ENCODE data around the gene VEPH1. TPM values are rescaled to one million over a fixed set of nuclear protein-coding genes. Genes with fewer than 3 reads are reported as not detected.

The VEPH1 gene
- total RNA-seq, 1 experiment from 2014 or later: 42.3 TPM

DNA sequence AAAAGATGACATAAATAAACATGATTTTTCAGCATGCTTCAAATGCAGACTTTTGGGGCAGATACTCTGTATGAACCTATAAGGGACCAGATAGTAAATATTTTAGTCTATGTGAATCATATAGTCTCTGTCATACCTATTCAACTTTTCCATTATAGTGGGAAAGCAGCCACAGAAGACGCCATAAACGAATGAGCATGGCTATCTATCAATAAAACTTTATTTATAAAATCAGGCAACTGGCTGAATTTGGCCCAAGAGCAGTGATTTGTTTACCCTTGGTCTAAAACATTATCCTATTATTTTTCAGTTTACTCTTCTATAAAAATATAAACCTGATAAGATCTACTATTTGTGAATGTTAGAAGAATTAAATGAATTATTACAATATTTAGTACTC, 25.9 kb upstream of the VEPH1 start:
- DNase-seq (ENCODE audit: low read depth, low spot score): no peak
- in situ Hi-C loops (cut with HindIII; ENCODE audit: low pct_unique_long_range_greater_than_20kb, low sequenced_read_pairs): no loop called here

DNA sequence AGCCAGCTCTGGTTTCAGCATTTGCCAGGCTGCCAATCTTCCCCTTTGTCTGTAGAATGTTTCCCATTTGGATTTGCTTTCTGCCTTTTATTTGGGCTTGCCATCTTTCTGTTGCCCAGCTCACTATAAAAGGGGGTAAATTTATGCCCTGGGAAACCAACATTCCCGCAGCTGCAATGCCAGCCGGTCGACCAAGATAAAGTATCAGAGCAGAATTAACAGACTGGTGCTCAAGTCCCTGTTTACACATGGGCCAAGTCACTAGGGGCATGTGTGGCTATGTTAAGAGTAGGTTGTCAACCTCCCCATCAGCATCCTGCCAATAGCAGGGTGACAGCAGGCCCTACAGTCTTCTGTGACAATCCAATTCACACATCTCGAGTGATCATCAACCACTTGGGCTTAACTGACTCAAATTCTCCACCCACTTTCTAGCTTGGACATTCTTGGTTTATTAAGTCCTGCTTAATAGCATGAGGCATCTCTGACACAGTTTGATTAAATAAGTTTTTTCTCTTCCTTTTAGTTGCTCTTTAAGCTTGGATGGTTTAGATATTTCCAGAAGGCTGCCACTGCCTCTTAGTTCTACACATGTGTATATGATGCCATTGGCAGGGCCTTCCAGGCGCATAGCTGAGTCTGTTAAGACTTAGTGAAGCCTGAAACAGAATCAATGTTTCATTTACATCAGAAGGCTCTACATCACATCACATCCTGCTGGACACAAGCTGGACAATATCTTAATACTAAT, 24.1 kb upstream of the VEPH1 start:
- in situ Hi-C loops (cut with HindIII; ENCODE audit: low pct_unique_long_range_greater_than_20kb, low sequenced_read_pairs): no loop called here
- no peak for DNase-seq (ENCODE audit: low read depth, low spot score)

DNA sequence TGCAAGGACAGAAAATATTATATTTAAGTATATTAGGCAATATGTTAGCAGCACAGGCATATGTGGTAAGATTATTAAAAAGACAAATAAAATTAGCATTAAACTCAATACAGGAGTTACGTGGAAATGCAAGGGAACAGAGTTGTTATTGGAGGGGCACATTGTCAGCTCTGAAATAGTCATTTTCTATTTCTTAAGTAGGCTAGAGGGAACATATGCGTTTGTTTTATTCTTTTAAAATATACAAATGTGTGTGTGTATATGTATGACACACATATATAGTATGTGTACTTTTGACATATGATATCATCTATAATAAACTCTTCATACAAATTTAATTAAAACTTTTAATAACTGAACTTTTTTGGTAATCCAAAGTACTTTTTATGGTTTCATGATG, 22.8 kb upstream of the VEPH1 start:
- no peak for DNase-seq (ENCODE audit: low read depth, low spot score)
- in situ Hi-C loops (cut with HindIII; ENCODE audit: low pct_unique_long_range_greater_than_20kb, low sequenced_read_pairs): no loop called here

DNA sequence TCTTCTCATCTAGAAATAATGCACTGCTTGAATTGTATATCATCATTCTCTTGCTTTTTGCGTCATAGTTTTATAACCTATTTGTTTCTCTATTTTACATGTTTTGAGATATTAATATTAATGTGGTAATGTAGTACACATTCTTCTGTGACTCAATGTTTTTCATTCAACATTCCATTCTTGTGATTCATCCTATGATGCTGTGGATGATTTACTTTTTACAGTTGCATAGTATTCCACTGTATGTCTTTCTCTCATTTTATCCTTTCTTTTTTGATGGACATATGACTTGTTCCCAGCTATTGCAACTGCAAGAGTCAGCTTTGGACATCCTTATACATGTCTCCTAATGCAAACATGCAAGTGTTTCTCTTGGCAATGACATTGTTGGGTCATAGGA, 20.6 kb upstream of the VEPH1 start:
- DNase-seq (ENCODE audit: low read depth, low spot score): no peak
- in situ Hi-C loops (cut with HindIII; ENCODE audit: low pct_unique_long_range_greater_than_20kb, low sequenced_read_pairs): no loop called here

GRCh38 chr3:157522648-157523047, 19.4 kb upstream of the VEPH1 start:
- in situ Hi-C loops (cut with HindIII; ENCODE audit: low pct_unique_long_range_greater_than_20kb, low sequenced_read_pairs): no loop called here
- no peak for DNase-seq (ENCODE audit: low read depth, low spot score)

- no peak for DNase-seq (ENCODE audit: low read depth, low spot score)
- in situ Hi-C loops (cut with HindIII; ENCODE audit: low pct_unique_long_range_greater_than_20kb, low sequenced_read_pairs): no loop called here
Observed at GRCh38 chr3:157520485-157521150, 17.4 kb upstream of the VEPH1 start.

DNA sequence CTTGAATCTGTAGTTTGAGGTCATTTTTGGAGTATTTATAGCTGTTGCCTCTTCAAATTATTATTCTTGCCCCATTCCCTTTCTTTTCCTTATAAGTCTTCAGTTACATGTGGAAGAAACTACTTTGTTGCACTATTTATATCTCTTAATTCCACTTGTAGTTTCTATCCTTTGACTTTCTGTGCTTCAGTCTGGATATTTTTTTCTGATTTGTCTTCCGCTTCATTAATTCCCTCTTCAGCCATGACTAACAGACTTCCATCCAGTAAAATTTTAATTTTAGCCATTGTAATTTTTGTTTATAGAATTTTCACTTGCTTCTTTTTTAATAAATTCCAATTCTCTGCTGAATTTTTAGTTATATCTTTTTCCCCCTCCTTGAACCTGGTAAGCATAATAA, 15.7 kb upstream of the VEPH1 start:
- DNase-seq (ENCODE audit: low read depth, low spot score): no peak
- in situ Hi-C loops (cut with HindIII; ENCODE audit: low pct_unique_long_range_greater_than_20kb, low sequenced_read_pairs): no loop called here

- in situ Hi-C loops (cut with HindIII; ENCODE audit: low pct_unique_long_range_greater_than_20kb, low sequenced_read_pairs): no loop called here
- no peak for DNase-seq (ENCODE audit: low read depth, low spot score)
Observed at GRCh38 chr3:157516928-157517327, 13.7 kb upstream of the VEPH1 start.

- in situ Hi-C loops (cut with HindIII; ENCODE audit: low pct_unique_long_range_greater_than_20kb, low sequenced_read_pairs): no loop called here
- DNase-seq (ENCODE audit: low read depth, low spot score): no peak
Observed at GRCh38 chr3:157515398-157515797, 12.2 kb upstream of the VEPH1 start.

DNA sequence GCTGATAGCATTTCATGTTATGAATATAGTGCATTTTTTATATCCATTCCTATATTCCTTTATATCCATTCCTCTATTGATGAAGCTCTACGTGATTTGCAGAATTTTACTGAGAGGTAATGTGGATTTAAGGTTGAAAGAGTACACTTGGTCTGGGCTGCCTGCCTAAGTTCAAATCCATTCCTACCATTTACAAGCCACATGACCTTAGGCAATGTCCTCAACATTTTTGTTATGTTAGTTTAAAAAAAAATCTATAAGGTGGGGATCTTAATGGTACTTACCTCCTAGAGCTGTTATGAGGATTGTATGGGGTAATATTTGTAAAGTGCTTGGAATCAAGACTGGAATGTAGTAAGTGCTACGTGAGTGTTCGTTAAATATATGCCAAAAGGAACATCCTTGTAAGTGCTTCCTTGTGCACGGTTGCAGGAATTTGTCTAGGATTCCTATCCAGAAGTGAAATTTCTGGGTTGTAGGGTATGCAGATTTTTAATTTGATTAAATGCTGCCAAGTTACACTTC, 11.2 kb upstream of the VEPH1 start:
- in situ Hi-C loops (cut with HindIII; ENCODE audit: low pct_unique_long_range_greater_than_20kb, low sequenced_read_pairs): no loop called here

DNA sequence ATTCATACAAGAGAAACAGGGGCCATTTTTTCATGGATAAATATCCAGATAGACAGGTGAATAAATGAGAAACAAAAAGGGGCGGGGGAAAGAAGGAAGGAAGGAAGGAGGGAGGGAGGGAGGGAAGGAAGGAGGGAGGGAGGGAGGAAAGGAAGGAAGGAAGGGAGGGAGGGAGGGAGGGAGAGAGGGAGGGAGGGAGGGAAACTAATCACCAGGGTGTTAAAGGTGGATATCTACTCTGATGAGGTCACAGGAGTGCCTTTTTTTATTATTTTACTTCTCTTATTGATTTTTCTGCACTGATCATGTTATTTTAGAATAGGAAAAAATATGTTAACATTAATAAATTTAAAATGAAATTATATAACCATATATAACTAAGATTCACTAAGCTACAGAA, 10.4 kb upstream of the VEPH1 start:
- DNase-seq (ENCODE audit: low read depth, low spot score): no peak
- in situ Hi-C loops (cut with HindIII; ENCODE audit: low pct_unique_long_range_greater_than_20kb, low sequenced_read_pairs): no loop called here

More for the DNA sequence above, 11.2 kb upstream of the VEPH1 start:
- no peak for DNase-seq (ENCODE audit: low read depth, low spot score)

DNA sequence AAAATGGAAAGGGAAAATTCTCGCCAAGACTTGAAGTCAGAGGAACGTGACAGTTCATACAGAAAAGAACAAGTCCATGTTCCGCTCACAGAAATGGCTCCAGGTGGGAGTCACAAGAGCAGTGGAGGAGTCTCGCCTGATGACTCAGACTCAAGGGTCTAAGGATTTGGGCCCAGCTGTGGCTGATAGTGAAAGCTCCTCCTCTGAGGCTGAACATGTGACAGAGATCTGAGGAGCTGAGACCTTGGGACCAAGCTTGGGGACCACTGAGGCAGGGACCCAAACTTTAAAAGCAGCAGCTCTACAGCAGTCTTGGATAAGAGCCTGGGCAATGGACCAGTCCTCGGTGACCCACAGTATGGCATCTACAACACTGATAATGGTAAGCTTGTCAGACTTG, 9.3 kb upstream of the VEPH1 start:
- no peak for DNase-seq (ENCODE audit: low read depth, low spot score)
- in situ Hi-C loops (cut with HindIII; ENCODE audit: low pct_unique_long_range_greater_than_20kb, low sequenced_read_pairs): no loop called here

DNA sequence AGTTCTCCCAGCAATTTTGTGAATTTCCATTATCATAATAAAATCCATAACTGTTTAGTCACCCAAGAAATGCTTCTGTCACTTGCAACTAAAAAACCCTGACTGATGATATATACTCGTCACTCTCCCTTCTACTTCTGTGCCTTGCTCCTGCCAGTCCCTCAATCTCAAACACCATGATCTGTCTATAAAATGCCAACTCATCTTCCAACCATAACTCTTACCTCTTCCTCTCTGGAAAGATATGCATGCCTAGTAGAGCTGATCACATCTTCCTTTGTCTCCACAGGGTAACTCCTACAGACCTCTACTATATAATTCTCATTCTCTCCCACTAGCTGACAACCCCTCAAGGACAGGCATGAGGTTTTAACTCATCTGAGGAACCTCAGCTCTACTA, 5.2 kb upstream of the VEPH1 start:
- no peak for DNase-seq (ENCODE audit: low read depth, low spot score)
- in situ Hi-C loops (cut with HindIII; ENCODE audit: low pct_unique_long_range_greater_than_20kb, low sequenced_read_pairs): no loop called here

DNA sequence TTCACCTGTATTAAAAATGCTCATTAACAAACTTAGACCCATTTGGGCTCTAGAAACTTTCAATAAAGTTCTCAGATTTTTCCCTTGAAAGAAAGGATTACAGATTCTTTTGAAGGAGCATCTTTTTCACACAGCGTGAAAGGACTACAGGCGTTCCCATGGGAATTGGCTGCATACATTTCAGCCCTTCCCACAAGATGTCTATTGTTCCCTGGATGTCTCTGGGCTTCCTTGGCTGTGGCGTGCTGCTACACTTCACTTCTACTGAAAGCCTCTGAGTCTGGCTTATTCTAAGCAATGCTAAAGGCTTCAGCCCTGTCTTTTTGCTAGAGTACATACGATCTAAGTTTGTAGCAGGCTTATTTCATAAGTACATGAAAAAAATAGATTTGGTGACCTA, 1.4 kb downstream of the VEPH1 start:
- DNase-seq (ENCODE audit: low read depth, low spot score): peak; percentile 89
- in situ Hi-C loops (cut with HindIII; ENCODE audit: low pct_unique_long_range_greater_than_20kb, low sequenced_read_pairs): no loop called here

DNA sequence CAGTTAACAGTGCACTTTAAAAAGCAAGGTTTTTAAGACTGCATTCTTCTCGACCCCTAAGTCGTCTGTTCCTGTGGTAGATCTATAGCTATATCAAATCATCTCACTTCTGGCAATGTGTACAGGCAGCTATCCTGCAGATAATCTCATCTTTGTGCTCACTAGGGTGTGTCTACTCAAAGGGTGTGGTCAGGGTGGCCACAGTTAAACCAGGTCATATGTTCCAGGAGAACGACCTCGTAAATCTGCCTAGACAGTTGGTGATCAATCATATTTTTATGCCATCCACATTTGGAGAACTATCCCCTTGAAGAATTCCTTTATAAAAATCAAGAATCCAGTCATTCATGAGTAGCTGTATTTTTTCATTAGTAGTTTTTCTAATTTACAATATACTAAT, 3.0 kb downstream of the VEPH1 start:
- in situ Hi-C loops (cut with HindIII; ENCODE audit: low pct_unique_long_range_greater_than_20kb, low sequenced_read_pairs): no loop called here
- DNase-seq (ENCODE audit: low read depth, low spot score): no peak

DNA sequence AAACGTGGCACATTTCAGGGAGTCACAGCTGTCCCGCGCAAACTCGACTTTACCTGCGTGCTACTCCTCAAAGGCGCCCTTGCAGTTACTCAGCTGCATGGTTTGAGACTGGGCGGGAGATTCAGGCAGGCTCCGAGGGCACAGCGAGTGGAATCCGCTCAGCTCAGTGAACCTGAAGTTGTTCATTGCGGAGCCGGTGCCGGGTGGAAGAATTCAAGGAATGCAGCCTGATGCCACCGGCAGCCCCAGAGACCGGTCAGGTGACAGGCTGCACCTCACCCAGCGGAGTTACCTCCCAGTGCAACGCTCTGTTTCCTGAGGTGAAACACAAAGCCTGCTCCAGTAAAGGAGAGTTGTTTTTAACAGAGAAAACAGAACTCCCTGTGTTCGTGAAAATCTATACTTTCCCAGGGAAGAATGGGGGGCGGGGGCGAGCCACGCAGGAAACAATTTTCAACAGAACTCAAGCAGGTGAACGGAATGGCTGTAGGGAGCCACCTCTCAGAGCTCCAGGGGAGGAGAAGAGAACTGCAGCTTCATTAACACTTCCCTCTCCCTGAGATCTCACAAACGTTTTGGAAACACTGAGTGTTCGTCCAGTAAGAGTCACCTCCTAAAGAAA, 3.8 kb downstream of the VEPH1 start:
- peak; percentile 17 for DNase-seq (ENCODE audit: low read depth, low spot score)
- in situ Hi-C loops (cut with HindIII; ENCODE audit: low pct_unique_long_range_greater_than_20kb, low sequenced_read_pairs): no loop called here

DNA sequence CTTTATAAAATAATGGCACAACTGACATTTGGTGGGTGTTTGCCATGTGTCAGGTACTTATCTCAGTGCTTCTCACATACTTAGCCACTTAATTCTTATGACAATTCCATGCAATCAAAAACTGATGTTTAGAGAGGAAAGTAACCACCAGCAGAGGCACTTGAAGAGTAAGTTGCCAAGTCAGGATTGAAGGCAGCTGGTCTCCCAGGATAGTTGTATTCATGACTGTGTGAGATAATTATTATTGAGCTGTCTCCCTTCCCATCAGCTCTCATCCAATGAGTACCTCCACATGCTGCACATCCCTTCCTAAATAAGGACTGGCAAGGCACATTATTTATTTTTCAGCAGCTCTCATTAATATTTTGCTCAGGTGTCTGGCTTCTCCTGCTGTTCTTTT, 4.8 kb downstream of the VEPH1 start:
- no peak for DNase-seq (ENCODE audit: low read depth, low spot score)
- in situ Hi-C loops (cut with HindIII; ENCODE audit: low pct_unique_long_range_greater_than_20kb, low sequenced_read_pairs): no loop called here

DNA sequence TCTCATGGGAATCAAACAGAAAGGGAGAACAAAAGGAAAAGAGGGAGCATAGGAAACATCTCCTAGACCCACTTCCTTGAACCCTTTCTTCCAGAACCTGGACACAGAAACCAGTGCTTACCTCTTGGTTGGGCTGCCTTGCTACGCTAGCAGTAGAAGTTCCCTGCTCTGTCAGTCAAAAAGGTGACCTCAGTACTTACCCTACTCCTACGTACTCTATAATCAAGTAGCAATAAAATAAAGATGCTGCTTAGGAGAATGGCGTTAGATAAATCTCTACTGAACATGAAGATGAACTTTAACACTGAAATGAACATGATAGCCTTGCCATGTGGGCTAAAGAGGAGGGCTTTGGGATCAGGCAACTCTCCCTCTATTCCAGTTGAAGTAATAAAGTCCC, 7.4 kb downstream of the VEPH1 start:
- no peak for DNase-seq (ENCODE audit: low read depth, low spot score)
- in situ Hi-C loops (cut with HindIII; ENCODE audit: low pct_unique_long_range_greater_than_20kb, low sequenced_read_pairs): no loop called here

Measured in SK-MEL-5 (cell line).